NT2/D1 (cell line): ENCODE data around the gene PI4K2A.

Experiments used
- SUZ12 ChIP-seq: IDR thresholded peaks from 2 replicates; pipeline ENCODE4 v1.6.1; 2011; ENCODE audit not compliant: insufficient read length, insufficient read depth; ENCODE audit errors: extremely low read depth
- YY1 ChIP-seq: IDR thresholded peaks from 2 replicates; pipeline ENCODE4 v1.6.1; 2011; ENCODE audit not compliant: insufficient read length, insufficient read depth

GRCh38 chr10:97651773-97652172, 11.3 kb downstream of the PI4K2A start:
- TF ChIP-seq YY1 (no peak), SUZ12 (no peak)
